Activated naive CD8-positive, alpha-beta T cell treated with anti-CD3 and anti-CD28 coated beads, Interleukin-2, amount 50 U/mL, for 24 hours (primary cell): ENCODE data around the gene SERPINA6.
"Not testable (repeated sequence)": the region's sequence is repeated elsewhere in the genome, so short reads cannot be mapped to it uniquely, and the experiment has no call there.

Experiments
- ATAC-seq: fragments of 150-1000 bp; cut with Tn5 transposase; one replicate; pipeline ENCODE4 v1.10.0; 2021
- DNase-seq: peaks from one replicate; pipeline ENCODE4 v3.0.0; 2021
- H3K27ac Mint-ChIP-seq: one replicate; pipeline ENCODE4 v1.8.0; 2021; ENCODE audit warnings: mild to moderate bottlenecking, mixed read lengths
- H3K27me3 Mint-ChIP-seq: one replicate; pipeline ENCODE4 v1.8.0; 2021; ENCODE audit warnings: mixed read lengths
- H3K36me3 Mint-ChIP-seq: one replicate; pipeline ENCODE4 v1.8.0; 2021; ENCODE audit warnings: low read depth, mixed read lengths
- H3K4me1 Mint-ChIP-seq: one replicate; pipeline ENCODE4 v1.8.0; 2021; ENCODE audit warnings: mixed read lengths
- H3K4me3 Mint-ChIP-seq: one replicate; pipeline ENCODE4 v1.8.0; 2021; ENCODE audit warnings: mild to moderate bottlenecking, moderate library complexity, mixed read lengths
- H3K9me3 Mint-ChIP-seq: one replicate; pipeline ENCODE4 v1.8.0; 2021; ENCODE audit warnings: mixed read lengths

The SERPINA6 gene

DNA sequence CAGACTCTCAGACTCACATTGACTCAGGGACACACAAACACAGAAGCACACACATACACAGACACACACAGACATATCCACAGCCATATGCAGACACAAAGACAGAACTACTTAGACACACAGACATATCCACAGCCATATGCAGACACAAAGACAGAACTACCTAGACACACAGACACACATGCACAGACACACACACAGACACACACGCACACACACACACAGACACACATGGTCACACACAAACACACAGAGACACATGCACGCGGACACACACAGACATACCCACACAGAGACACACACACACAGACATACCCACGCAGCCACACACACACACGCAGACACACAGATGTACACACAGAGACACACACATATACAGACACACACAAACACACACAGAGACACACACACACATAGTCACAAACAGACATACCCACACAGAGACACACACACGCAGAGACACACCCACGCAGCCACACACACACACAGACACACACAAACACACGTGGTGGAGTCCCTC lies 39.5 kb upstream of the SERPINA6 start:
- no peaks in the 10 kb centered on the region for H3K9me3 Mint-ChIP-seq
- ATAC-seq = no peak
- no peaks in the 10 kb centered on the region for H3K36me3 Mint-ChIP-seq
- H3K4me1 Mint-ChIP-seq = no peaks in the 10 kb centered on the region
- DNase-seq = no peak
- H3K27ac Mint-ChIP-seq = no peak overlapping the region
- peaks cover 19% of the 10 kb centered on the region for H3K27me3 Mint-ChIP-seq
- H3K4me3 Mint-ChIP-seq = no peak overlapping the region

DNA sequence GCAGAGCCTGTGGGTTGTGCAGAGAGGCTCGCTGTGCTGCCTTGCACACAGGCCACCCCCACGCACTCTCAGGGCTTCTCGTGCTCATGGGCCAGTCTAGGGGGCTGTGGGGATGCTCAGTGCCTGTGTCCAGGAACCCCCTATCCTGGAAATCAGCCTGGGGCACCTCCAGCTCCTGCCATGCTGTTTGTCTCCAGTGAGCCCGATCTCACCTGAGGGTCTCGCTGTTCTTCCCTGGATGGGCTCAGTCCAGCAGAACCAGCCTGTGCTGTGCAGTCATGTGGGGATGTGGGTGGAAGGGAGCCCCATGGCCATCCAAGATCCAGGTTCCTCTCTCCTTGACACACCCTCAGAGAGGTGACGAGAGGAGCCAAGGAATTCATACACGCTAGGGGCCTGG lies 38.5 kb upstream of the SERPINA6 start:
- H3K4me3 Mint-ChIP-seq = no peak overlapping the region
- H3K27ac Mint-ChIP-seq = no peak overlapping the region
- ATAC-seq (no peak), DNase-seq (no peak)
- no peaks in the 10 kb centered on the region for H3K36me3 Mint-ChIP-seq
- no peaks in the 10 kb centered on the region for H3K9me3 Mint-ChIP-seq
- peaks cover 19% of the 10 kb centered on the region for H3K27me3 Mint-ChIP-seq
- H3K4me1 Mint-ChIP-seq = no peaks in the 10 kb centered on the region

DNA sequence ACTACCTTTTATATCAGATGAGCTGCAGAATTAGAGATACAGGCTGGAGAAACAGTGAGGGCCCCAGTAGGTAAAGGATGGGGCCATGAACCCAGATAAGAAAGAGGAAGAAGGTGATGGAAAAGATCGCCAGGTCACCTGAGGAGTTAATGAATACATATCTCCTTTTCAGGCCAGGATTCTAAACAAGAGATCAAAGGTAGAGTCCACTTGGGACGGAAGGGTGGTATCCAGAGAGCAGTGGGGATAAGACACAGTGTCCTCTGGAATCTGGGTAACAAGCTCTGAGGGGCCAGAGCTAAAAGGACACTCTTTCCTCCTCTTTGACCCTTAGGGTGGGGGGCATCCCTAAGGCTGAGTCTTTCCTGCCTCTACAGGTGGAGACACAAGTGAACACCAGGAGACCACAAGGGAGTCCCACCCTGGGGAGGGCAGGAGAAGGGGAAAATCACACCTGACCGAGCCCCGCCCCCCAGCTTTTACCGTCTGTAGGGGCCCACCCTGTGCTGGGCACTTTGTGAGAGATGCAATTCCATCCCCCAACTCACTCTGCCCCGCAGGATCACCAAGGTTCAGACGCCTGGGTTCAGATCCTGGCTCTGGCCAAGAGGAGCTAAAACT lies 37.9 kb upstream of the SERPINA6 start:
- no peak overlapping the region for H3K27ac Mint-ChIP-seq
- DNase-seq = no peak
- no peaks in the 10 kb centered on the region for H3K4me1 Mint-ChIP-seq
- no peak for ATAC-seq
- no peaks in the 10 kb centered on the region for H3K36me3 Mint-ChIP-seq
- H3K9me3 Mint-ChIP-seq = no peaks in the 10 kb centered on the region
- H3K27me3 Mint-ChIP-seq = peaks cover 24% of the 10 kb centered on the region
- no peak overlapping the region for H3K4me3 Mint-ChIP-seq

DNA sequence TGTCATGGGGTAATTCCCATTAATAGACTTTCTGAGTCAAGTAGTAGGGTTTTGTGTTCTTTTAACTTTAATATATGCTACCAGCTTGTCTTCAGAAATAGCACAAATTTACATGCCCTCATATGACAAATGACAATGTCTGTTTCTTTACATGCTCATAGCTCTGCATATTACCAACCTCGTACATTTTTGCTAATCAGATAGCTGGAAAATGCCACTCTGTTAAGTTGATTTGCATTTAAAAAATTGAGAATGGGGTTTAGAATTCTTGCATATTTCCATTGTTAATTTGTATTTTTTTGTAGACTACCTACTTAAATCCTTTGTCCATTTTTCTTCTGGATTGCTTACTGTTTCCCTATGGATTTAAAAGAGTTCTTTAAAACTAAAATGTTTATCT lies 34.0 kb upstream of the SERPINA6 start:
- Mint-ChIP-seq H3K4me3 (no peak overlapping the region), H3K36me3 (no peaks in the 10 kb centered on the region), H3K4me1 (no peaks in the 10 kb centered on the region), H3K9me3 (peaks cover 2% of the 10 kb centered on the region), H3K27me3 (peaks cover 31% of the 10 kb centered on the region), H3K27ac (no peak overlapping the region)
- ATAC-seq = no peak
- DNase-seq = no peak

DNA sequence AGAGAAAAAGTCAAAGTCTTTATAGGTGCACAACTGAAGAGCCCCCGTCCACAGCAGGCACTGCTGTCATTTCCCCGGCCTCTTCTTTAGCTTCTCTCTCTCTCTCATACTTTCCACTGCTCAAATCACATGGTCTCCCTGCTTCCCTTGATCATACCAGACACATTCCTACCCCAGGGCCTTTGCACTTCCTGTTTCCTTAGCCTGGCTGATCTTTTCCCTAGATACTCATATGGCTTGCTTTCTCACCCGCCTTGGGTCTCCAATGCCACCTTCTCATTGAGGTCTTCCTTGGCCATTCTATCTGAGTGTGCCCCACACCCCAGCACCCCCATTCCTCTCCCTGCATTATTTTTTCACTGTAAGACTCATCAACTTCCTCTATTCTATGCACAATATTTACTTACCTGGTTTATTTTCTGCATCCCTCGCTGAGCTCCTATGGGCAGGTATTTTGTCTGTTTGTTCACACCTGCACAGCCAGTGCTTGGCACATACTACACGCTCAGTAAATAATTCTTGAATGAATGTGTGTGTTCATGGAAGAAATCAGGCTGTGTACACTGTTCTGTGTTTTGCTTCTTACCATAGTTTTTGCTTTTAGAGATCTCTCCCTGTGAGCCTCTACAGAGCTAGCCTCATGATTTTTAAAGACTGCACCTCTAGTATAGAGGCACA lies 33.4 kb upstream of the SERPINA6 start:
- H3K4me1 Mint-ChIP-seq = no peaks in the 10 kb centered on the region
- no peak for DNase-seq
- H3K27ac Mint-ChIP-seq = no peak overlapping the region
- peaks cover 34% of the 10 kb centered on the region for H3K27me3 Mint-ChIP-seq
- H3K4me3 Mint-ChIP-seq = no peak overlapping the region
- H3K36me3 Mint-ChIP-seq = no peaks in the 10 kb centered on the region
- ATAC-seq = no peak
- peaks cover 7% of the 10 kb centered on the region for H3K9me3 Mint-ChIP-seq

- no peak overlapping the region for H3K27ac Mint-ChIP-seq
- no peaks in the 10 kb centered on the region for H3K4me1 Mint-ChIP-seq
- no peaks in the 10 kb centered on the region for H3K36me3 Mint-ChIP-seq
- peaks cover 7% of the 10 kb centered on the region for H3K9me3 Mint-ChIP-seq
- H3K4me3 Mint-ChIP-seq = no peak overlapping the region
- peaks cover 36% of the 10 kb centered on the region for H3K27me3 Mint-ChIP-seq
- no peak for ATAC-seq
- DNase-seq = no peak
These were observed 32.2 kb upstream of the SERPINA6 start for GRCh38 chr14:94355191-94355794.

DNA sequence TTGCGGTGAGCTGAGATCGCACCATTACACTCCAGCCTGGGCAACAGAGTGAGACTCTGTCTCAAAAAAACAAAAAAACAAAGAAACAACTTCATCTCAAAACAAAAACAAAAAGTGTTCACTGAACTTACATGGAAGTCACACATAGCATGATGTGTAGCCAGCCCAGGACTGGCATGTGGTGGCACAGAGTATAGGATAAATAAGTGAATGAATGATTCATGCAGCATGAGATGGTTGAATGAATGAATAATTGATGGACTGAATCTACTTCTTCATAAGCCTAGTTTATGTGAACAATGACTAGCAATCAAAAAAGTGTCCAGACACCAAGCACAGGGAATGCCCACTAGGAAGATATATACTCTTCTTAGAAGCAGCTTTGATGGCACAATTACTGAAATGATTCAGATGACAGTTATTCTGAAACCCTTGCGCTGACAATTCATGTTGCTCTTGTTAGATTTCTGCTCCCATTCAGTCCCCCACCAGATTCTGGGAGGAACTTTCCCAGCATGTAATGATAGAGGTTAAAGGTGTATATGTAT lies 31.6 kb upstream of the SERPINA6 start:
- DNase-seq (no peak), ATAC-seq (no peak)
- Mint-ChIP-seq H3K4me1 (no peaks in the 10 kb centered on the region), H3K36me3 (no peaks in the 10 kb centered on the region), H3K9me3 (peaks cover 7% of the 10 kb centered on the region), H3K27me3 (peaks cover 34% of the 10 kb centered on the region), H3K4me3 (no peak overlapping the region), H3K27ac (no peak overlapping the region)

DNA sequence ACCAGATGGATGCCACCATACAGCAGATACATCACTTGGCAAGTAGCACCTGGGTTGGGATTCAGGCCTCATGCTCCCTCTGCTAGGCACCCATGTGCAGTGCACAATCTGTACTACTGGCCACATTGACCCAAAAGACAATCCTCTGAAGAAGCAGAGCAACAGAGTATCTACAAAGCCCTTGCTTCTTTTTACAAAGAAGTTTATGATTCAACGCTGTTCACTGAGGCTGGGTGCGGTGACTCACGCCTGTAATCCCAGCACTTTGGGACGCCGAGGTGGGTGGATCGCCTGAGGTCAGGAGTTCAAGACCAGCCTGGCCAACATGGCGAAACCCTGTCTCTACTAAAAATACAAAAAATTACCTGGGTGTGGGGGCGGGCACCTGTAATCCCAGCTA lies 31.1 kb upstream of the SERPINA6 start:
- not testable (repeated sequence) for H3K9me3 Mint-ChIP-seq, H3K36me3 Mint-ChIP-seq, ATAC-seq, H3K4me3 Mint-ChIP-seq, H3K4me1 Mint-ChIP-seq, DNase-seq, H3K27ac Mint-ChIP-seq
- peaks cover 31% of the 10 kb centered on the region for H3K27me3 Mint-ChIP-seq

- Mint-ChIP-seq H3K36me3 (no peaks in the 10 kb centered on the region), H3K4me3 (no peak overlapping the region)
These were observed 26.1 kb upstream of the SERPINA6 start for GRCh38 chr14:94349276-94349675.

GRCh38 chr14:94348836-94349235 lies 25.7 kb upstream of the SERPINA6 start:
- Mint-ChIP-seq H3K9me3 (peaks cover 10% of the 10 kb centered on the region), H3K27me3 (peaks cover 14% of the 10 kb centered on the region), H3K4me3 (no peak overlapping the region), H3K36me3 (no peaks in the 10 kb centered on the region), H3K27ac (no peak overlapping the region), H3K4me1 (peaks cover 10% of the 10 kb centered on the region)
- no peak for DNase-seq
- ATAC-seq = no peak

More at GRCh38 chr14:94349276-94349675, 26.1 kb upstream of the SERPINA6 start:
- Mint-ChIP-seq H3K9me3 (peaks cover 10% of the 10 kb centered on the region), H3K27ac (no peak overlapping the region), H3K27me3 (peaks cover 14% of the 10 kb centered on the region), H3K4me1 (peaks cover 10% of the 10 kb centered on the region)
- DNase-seq = no peak
- no peak for ATAC-seq

DNA sequence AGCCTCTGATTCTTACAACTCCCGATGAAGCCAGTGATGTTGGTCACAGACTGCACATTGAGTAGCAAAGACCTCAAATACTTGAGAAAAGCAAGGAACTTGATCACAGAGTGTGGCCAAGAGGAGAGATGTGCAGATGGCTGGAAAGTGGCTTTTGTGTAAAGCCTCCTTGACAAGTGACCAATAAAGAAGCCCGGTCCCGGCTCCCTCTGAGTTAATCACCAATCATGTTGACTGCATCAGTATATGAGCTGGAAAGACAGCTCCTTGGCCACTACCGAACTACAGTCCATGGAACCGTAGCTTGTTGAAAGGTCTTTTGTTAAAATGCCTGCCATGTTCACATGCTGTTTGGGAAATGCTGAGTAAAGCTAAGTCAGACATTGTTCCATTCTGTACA lies 23.7 kb upstream of the SERPINA6 start:
- Mint-ChIP-seq H3K27ac (peak overlapping the region; percentile 90), H3K27me3 (peaks cover 25% of the 10 kb centered on the region), H3K4me1 (peaks cover 14% of the 10 kb centered on the region), H3K9me3 (peaks cover 5% of the 10 kb centered on the region), H3K36me3 (no peaks in the 10 kb centered on the region), H3K4me3 (no peak overlapping the region)
- DNase-seq (no peak), ATAC-seq (no peak)

- DNase-seq (peak; percentile 49), ATAC-seq (peak; percentile 77)
- peak overlapping the region; percentile 90 for H3K27ac Mint-ChIP-seq
- peaks cover 18% of the 10 kb centered on the region for H3K4me1 Mint-ChIP-seq
- H3K36me3 Mint-ChIP-seq, H3K4me3 Mint-ChIP-seq, H3K9me3 Mint-ChIP-seq: not testable (repeated sequence)
- H3K27me3 Mint-ChIP-seq = peaks cover 25% of the 10 kb centered on the region
These were observed 23.1 kb upstream of the SERPINA6 start for GRCh38 chr14:94346065-94346786.

- Mint-ChIP-seq H3K27ac (peak overlapping the region; percentile 52), H3K27me3 (peaks cover 29% of the 10 kb centered on the region), H3K4me1 (peaks cover 18% of the 10 kb centered on the region), H3K36me3 (peaks cover 1% of the 10 kb centered on the region), H3K9me3 (peaks cover 12% of the 10 kb centered on the region), H3K4me3 (no peak overlapping the region)
- ATAC-seq (no peak), DNase-seq (no peak)
These were observed 22.4 kb upstream of the SERPINA6 start for GRCh38 chr14:94345344-94346064.

GRCh38 chr14:94344389-94344788 lies 21.3 kb upstream of the SERPINA6 start:
- H3K27me3 Mint-ChIP-seq = peaks cover 34% of the 10 kb centered on the region
- ATAC-seq = no peak
- no peak for DNase-seq
- H3K4me3 Mint-ChIP-seq = no peak overlapping the region
- peaks cover 1% of the 10 kb centered on the region for H3K36me3 Mint-ChIP-seq
- peaks cover 12% of the 10 kb centered on the region for H3K9me3 Mint-ChIP-seq
- H3K27ac Mint-ChIP-seq = no peak overlapping the region
- peaks cover 18% of the 10 kb centered on the region for H3K4me1 Mint-ChIP-seq
